ENCODE data around the gene PVRIG. TPM values are rescaled to one million over a fixed set of nuclear protein-coding genes. Genes with fewer than 3 reads are reported as not detected.
"Not testable (repeated sequence)": the region's sequence is repeated elsewhere in the genome, so short reads cannot be mapped to it uniquely, and the experiment has no call there.

PVRIG gene
- total RNA-seq, 1 experiment from 2014 or later, result not detected

GRCh38 chr7:100192969-100193368 is 26.8 kb upstream of the PVRIG start:
- Histone ChIP-seq H3K4me1 (ENCODE audit: insufficient read depth, low read length, poor library complexity, severe bottlenecking) (peaks cover 11% of the 10 kb centered on the region), H3K27ac (ENCODE audit: low read depth, low read length, poor library complexity, severe bottlenecking) (no peak overlapping the region), H3K4me3 (ENCODE audit: low read depth, low read length, poor library complexity, severe bottlenecking) (no peak overlapping the region), H3K9me3 (ENCODE audit: low read depth, low read length, poor library complexity, severe bottlenecking) (no peaks in the 10 kb centered on the region), H3K27me3 (replicated peaks; ENCODE audit: insufficient read depth, low read depth, low read length, poor library complexity) (no peaks in the 10 kb centered on the region), H3K36me3 (ENCODE audit: insufficient read depth, low read length, poor library complexity, severe bottlenecking) (no peaks in the 10 kb centered on the region)
- TF ChIP-seq, protein P1, sequence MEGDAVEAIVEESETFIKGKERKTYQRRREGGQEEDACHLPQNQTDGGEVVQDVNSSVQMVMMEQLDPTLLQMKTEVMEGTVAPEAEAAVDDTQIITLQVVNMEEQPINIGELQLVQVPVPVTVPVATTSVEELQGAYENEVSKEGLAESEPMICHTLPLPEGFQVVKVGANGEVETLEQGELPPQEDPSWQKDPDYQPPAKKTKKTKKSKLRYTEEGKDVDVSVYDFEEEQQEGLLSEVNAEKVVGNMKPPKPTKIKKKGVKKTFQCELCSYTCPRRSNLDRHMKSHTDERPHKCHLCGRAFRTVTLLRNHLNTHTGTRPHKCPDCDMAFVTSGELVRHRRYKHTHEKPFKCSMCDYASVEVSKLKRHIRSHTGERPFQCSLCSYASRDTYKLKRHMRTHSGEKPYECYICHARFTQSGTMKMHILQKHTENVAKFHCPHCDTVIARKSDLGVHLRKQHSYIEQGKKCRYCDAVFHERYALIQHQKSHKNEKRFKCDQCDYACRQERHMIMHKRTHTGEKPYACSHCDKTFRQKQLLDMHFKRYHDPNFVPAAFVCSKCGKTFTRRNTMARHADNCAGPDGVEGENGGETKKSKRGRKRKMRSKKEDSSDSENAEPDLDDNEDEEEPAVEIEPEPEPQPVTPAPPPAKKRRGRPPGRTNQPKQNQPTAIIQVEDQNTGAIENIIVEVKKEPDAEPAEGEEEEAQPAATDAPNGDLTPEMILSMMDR (conservative IDR thresholded peaks at IDR 0.05; ENCODE audit: low read depth, low read length), result no peak
- TF ChIP-seq EZH2 (IDR thresholded peaks at IDR 0.05; ENCODE audit: borderline replicate concordance, low read depth, low read length, poor library complexity, severe bottlenecking), result no peak
- ChIA-PET CTCF (no interaction called here), POLR2A (ENCODE audit: low non-redundant PET) (interaction anchor here (0.6 kb wide), 1 partner anchor 155 kb away, joined by 3 read pairs; no protein-coding TSS in a partner anchor)
- intact Hi-C loops (cut with micrococcal nuclease; ENCODE audit: unreplicated experiment), result no loop called here
- DNase-seq (ENCODE audit: low spot score), result no peak
- no TSS peak for BruUV-seq (replicated peaks)

DNA sequence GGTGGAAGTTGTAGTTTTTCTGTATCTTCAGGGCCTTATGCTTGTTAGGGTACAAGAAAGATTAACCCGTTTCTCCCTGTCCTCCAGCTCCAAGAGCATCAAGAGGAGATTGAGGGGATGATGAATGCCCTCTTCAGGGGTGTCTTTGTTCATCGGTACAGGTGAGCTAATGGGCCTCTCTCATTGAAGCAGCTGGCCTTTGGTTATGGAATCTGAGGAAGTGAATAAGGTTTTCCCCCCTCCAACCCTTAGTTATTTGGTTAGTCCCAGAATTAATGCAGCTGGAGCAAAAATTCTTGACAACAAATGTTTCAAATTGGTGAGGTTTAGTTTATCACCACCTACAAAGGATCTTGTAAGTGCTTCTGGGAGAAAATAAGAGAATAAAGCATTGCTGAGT is 24.5 kb upstream of the PVRIG start:
- H3K9me3 ChIP-seq (ENCODE audit: low read depth, low read length, poor library complexity, severe bottlenecking), result no peaks in the 10 kb centered on the region
- POLR2A ChIA-PET (ENCODE audit: low non-redundant PET), result no interaction called here
- H3K27ac ChIP-seq (ENCODE audit: low read depth, low read length, poor library complexity, severe bottlenecking), result no peak overlapping the region
- CTCF ChIA-PET, result no interaction called here
- peaks cover 9% of the 10 kb centered on the region for H3K4me1 ChIP-seq (ENCODE audit: insufficient read depth, low read length, poor library complexity, severe bottlenecking)
- intact Hi-C loops (cut with micrococcal nuclease; ENCODE audit: unreplicated experiment), result no loop called here
- no peak for TF ChIP-seq EZH2 (IDR thresholded peaks at IDR 0.05; ENCODE audit: borderline replicate concordance, low read depth, low read length, poor library complexity, severe bottlenecking)
- TF ChIP-seq, protein P1 (conservative IDR thresholded peaks at IDR 0.05; ENCODE audit: low read depth, low read length), result no peak
- no peak overlapping the region for H3K4me3 ChIP-seq (ENCODE audit: low read depth, low read length, poor library complexity, severe bottlenecking)
- no TSS peak for BruUV-seq (replicated peaks)
- no peaks in the 10 kb centered on the region for H3K36me3 ChIP-seq (ENCODE audit: insufficient read depth, low read length, poor library complexity, severe bottlenecking)
- no peaks in the 10 kb centered on the region for H3K27me3 ChIP-seq (replicated peaks; ENCODE audit: insufficient read depth, low read depth, low read length, poor library complexity)
- DNase-seq (ENCODE audit: low spot score), result no peak

DNA sequence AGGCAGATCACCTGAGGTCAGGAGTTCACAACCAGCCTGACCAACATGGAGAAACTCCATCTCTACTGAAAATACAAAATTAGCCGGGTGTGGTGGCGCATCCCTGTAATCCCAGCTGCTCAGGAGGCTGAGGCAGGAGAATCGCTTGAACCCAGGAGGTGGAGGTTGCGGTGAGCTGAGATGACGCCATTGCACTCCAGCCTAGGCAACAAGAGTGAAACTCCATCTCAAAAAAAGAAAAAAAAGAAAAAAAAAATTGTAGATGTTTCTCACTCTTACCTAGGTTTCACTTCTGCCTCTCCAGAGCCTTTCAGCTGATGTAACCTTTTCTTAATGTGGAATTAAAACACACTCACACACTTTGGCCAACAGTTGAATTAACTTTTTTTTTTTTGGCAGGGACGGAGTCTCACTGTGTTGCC is 23.8 kb upstream of the PVRIG start:
- H3K36me3 ChIP-seq (ENCODE audit: insufficient read depth, low read length, poor library complexity, severe bottlenecking); H3K27me3 ChIP-seq (replicated peaks; ENCODE audit: insufficient read depth, low read depth, low read length, poor library complexity); H3K4me1 ChIP-seq (ENCODE audit: insufficient read depth, low read length, poor library complexity, severe bottlenecking); POLR2A ChIA-PET (ENCODE audit: low non-redundant PET); intact Hi-C loops (cut with micrococcal nuclease; ENCODE audit: unreplicated experiment); CTCF ChIA-PET; DNase-seq (ENCODE audit: low spot score); H3K27ac ChIP-seq (ENCODE audit: low read depth, low read length, poor library complexity, severe bottlenecking); BruUV-seq (replicated peaks); H3K4me3 ChIP-seq (ENCODE audit: low read depth, low read length, poor library complexity, severe bottlenecking); H3K9me3 ChIP-seq (ENCODE audit: low read depth, low read length, poor library complexity, severe bottlenecking): not testable (repeated sequence)

DNA sequence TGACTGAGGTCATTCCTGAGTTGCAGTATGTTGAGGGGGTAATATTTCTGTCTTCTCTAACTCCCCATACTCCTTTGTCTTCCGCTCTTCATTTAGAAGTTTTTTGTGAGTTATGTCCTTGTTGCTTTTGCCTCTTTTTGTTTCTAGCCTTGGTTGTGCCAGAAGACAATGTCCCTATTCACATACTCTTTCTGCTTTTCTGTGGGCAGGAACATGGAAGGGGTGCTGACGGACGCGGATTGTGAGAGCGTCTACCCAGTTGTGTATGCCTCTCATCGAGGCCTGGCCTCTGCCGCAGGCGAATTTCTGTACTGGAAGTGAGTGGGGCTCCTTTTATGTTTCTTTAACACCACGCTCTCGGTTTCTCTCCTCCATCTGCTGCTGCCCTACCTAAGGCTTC is 21.5 kb upstream of the PVRIG start:
- no peak for TF ChIP-seq EZH2 (IDR thresholded peaks at IDR 0.05; ENCODE audit: borderline replicate concordance, low read depth, low read length, poor library complexity, severe bottlenecking)
- TF ChIP-seq, protein P1 (conservative IDR thresholded peaks at IDR 0.05; ENCODE audit: low read depth, low read length), result no peak
- H3K4me3 ChIP-seq (ENCODE audit: low read depth, low read length, poor library complexity, severe bottlenecking), result no peak overlapping the region
- H3K27ac ChIP-seq (ENCODE audit: low read depth, low read length, poor library complexity, severe bottlenecking), result no peak overlapping the region
- ChIA-PET CTCF (no interaction called here), POLR2A (ENCODE audit: low non-redundant PET) (no interaction called here)
- H3K9me3 ChIP-seq (ENCODE audit: low read depth, low read length, poor library complexity, severe bottlenecking), result no peaks in the 10 kb centered on the region
- DNase-seq (ENCODE audit: low spot score), result no peak
- BruUV-seq (replicated peaks), result no TSS peak
- intact Hi-C loops (cut with micrococcal nuclease; ENCODE audit: unreplicated experiment), result no loop called here
- H3K4me1 ChIP-seq (ENCODE audit: insufficient read depth, low read length, poor library complexity, severe bottlenecking), result no peaks in the 10 kb centered on the region
- no peaks in the 10 kb centered on the region for H3K36me3 ChIP-seq (ENCODE audit: insufficient read depth, low read length, poor library complexity, severe bottlenecking)
- peaks cover 6% of the 10 kb centered on the region for H3K27me3 ChIP-seq (replicated peaks; ENCODE audit: insufficient read depth, low read depth, low read length, poor library complexity)
